CD4-positive, alpha-beta T cell treated with Interleukin-10 for 1 hour (primary cell): ENCODE measurements around the gene ZBP1.
A peak's percentile ranks its signal among the peaks of the same experiment; 100 is the strongest.

Experiments
- DNase-seq: peaks from one replicate; pipeline ENCODE4 v3.0.0-alpha.2; 2020

The ZBP1 gene

GRCh38 chr20:57596358-57596757 lies 23.9 kb downstream of the ZBP1 start:
- DNase-seq, result no peak

GRCh38 chr20:57595041-57596030 lies 24.9 kb downstream of the ZBP1 start:
- DNase-seq, result no peak

- DNase-seq, result peak; percentile 51
Measured at GRCh38 chr20:57594092-57594951, 25.9 kb downstream of the ZBP1 start.

GRCh38 chr20:57593134-57593886 lies 26.9 kb downstream of the ZBP1 start:
- DNase-seq, result no peak

GRCh38 chr20:57592263-57593092 lies 27.7 kb downstream of the ZBP1 start:
- no peak for DNase-seq

- no peak for DNase-seq
Measured at GRCh38 chr20:57591289-57592229, 28.7 kb downstream of the ZBP1 start.

GRCh38 chr20:57590485-57591288 lies 29.5 kb downstream of the ZBP1 start:
- DNase-seq, result no peak

GRCh38 chr20:57589728-57590484 lies 30.3 kb downstream of the ZBP1 start:
- no peak for DNase-seq

GRCh38 chr20:57589123-57589727 lies 31.0 kb downstream of the ZBP1 start:
- DNase-seq, result no peak

- DNase-seq, result no peak
Measured at GRCh38 chr20:57588596-57588995, 31.6 kb downstream of the ZBP1 start.

GRCh38 chr20:57587989-57588377 lies 32.2 kb downstream of the ZBP1 start:
- DNase-seq, result no peak

- no peak for DNase-seq
Measured at GRCh38 chr20:57587278-57587988, 32.8 kb downstream of the ZBP1 start.

- DNase-seq, result no peak
Measured at GRCh38 chr20:57586943-57587277, 33.3 kb downstream of the ZBP1 start.

GRCh38 chr20:57586370-57586793 lies 33.8 kb downstream of the ZBP1 start:
- no peak for DNase-seq

- DNase-seq, result no peak
Measured at GRCh38 chr20:57585466-57586213, 34.6 kb downstream of the ZBP1 start.

- no peak for DNase-seq
Measured at GRCh38 chr20:57584768-57585461, 35.3 kb downstream of the ZBP1 start.
